Right lobe of liver (tissue), 4 donors: ENCODE measurements around the gene OTOP2.

ENCODE experiments used
- CTCF ChIP-seq, 4 donors: fragments of 200-600 bp in 3 of 4; fragments of 450-650 bp in 1 of 4; IDR thresholded peaks; one replicate each; pipeline versions ENCODE4 v1.5.1 to v1.8.0; 2016 to 2022; ENCODE audit warnings: antibody characterized with exemption in 4 of 4, mild to moderate bottlenecking in 2 of 4
- POLR2A ChIP-seq: fragments of 450-650 bp; IDR thresholded peaks from one replicate; pipeline ENCODE4 v1.6.1; 2017; ENCODE audit warnings: antibody characterized with exemption, mild to moderate bottlenecking
- donor health status: DM: no; HTN: no; CAD: no.
- donor health status: DM: no; HTN: no; CAD: no.
- donor health status: DM: no; HTN: yes; CAD: no.

GRCh38 chr17:74888469-74888868, 35.6 kb upstream of the OTOP2 start:
- no peak for TF ChIP-seq CTCF (IDR thresholded peaks at IDR 0.05)
- no peak for TF ChIP-seq POLR2A
